Measurements from ENCODE around the gene CYCS.
"Not testable (repeated sequence)": the region's sequence is repeated elsewhere in the genome, so short reads cannot be mapped to it uniquely, and the experiment has no call there.

CYCS gene

GRCh38 chr7:25125137-25125946, at the start of gene CYCS:
Gene CYCS, minus strand, starts transcription at chr7:25125260. Its CDS starts 1,141 bp downstream, at chr7:25124119.
- peak; percentile 98 to 99 for DNase-seq (ENCODE audit: low read depth in 1 of 2, low spot score in 1 of 2)

- DNase-seq (ENCODE audit: low read depth in 1 of 2, low spot score in 1 of 2), result no peak
These were observed 48.1 kb upstream of the CYCS start for GRCh38 chr7:25173184-25173583.

- DNase-seq (ENCODE audit: low read depth in 1 of 2, low spot score in 1 of 2), result no peak
These were observed 46.5 kb upstream of the CYCS start for GRCh38 chr7:25171516-25171915.

GRCh38 chr7:25171071-25171470, 46.0 kb upstream of the CYCS start:
- no peak for DNase-seq (ENCODE audit: low read depth in 1 of 2, low spot score in 1 of 2)

GRCh38 chr7:25169683-25170082, 44.6 kb upstream of the CYCS start:
- DNase-seq (ENCODE audit: low read depth in 1 of 2, low spot score in 1 of 2), result no peak

- DNase-seq (ENCODE audit: low read depth in 1 of 2, low spot score in 1 of 2), result no peak
These were observed 43.1 kb upstream of the CYCS start for GRCh38 chr7:25168145-25168544.

- DNase-seq (ENCODE audit: low read depth in 1 of 2, low spot score in 1 of 2), result no peak
These were observed 42.3 kb upstream of the CYCS start for GRCh38 chr7:25167262-25167843.

GRCh38 chr7:25159983-25160596, 35.0 kb upstream of the CYCS start:
- not testable (repeated sequence) for DNase-seq (ENCODE audit: low read depth in 1 of 2, low spot score in 1 of 2)

- DNase-seq (ENCODE audit: low read depth in 1 of 2, low spot score in 1 of 2), result no peak
These were observed 33.9 kb upstream of the CYCS start for GRCh38 chr7:25158966-25159365.

GRCh38 chr7:25151773-25152172, 26.7 kb upstream of the CYCS start:
- no peak for DNase-seq (ENCODE audit: low read depth in 1 of 2, low spot score in 1 of 2)

- no peak for DNase-seq (ENCODE audit: low read depth in 1 of 2, low spot score in 1 of 2)
These were observed 24.8 kb upstream of the CYCS start for GRCh38 chr7:25149836-25150235.

- no peak for DNase-seq (ENCODE audit: low read depth in 1 of 2, low spot score in 1 of 2)
These were observed 23.9 kb upstream of the CYCS start for GRCh38 chr7:25148772-25149575.

GRCh38 chr7:25143763-25144162, 18.7 kb upstream of the CYCS start:
- DNase-seq (ENCODE audit: low read depth in 1 of 2, low spot score in 1 of 2), result no peak

GRCh38 chr7:25139536-25139935, 14.5 kb upstream of the CYCS start:
- DNase-seq (ENCODE audit: low read depth in 1 of 2, low spot score in 1 of 2), result no peak

GRCh38 chr7:25134358-25135010, 9.4 kb upstream of the CYCS start:
- no peak for DNase-seq (ENCODE audit: low read depth in 1 of 2, low spot score in 1 of 2)

GRCh38 chr7:25132430-25132829, 7.4 kb upstream of the CYCS start:
- DNase-seq (ENCODE audit: low read depth in 1 of 2, low spot score in 1 of 2), result no peak

- DNase-seq (ENCODE audit: low read depth in 1 of 2, low spot score in 1 of 2), result no peak
These were observed 1.7 kb upstream of the CYCS start for GRCh38 chr7:25126751-25127150.

GRCh38 chr7:25124465-25125136, 459 bp downstream of the CYCS start:
- peak in 1 of 2 donors; percentile 9 for DNase-seq (ENCODE audit: low read depth in 1 of 2, low spot score in 1 of 2)

GRCh38 chr7:25122373-25122772, 2.7 kb downstream of the CYCS start:
- DNase-seq (ENCODE audit: low read depth in 1 of 2, low spot score in 1 of 2), result no peak

GRCh38 chr7:25121599-25121998, 3.5 kb downstream of the CYCS start:
- no peak for DNase-seq (ENCODE audit: low read depth in 1 of 2, low spot score in 1 of 2)
